GM21723 (cell line): ENCODE measurements around the gene REEP1.
"Not testable (repeated sequence)": the region's sequence is repeated elsewhere in the genome, so short reads cannot be mapped to it uniquely, and the experiment has no call there.

Experiments used
- ATAC-seq: cut with Tn5 transposase; IDR thresholded peaks from one replicate; pipeline ENCODE4 v1.9.1; 2021; ENCODE audit warnings: mild to moderate bottlenecking, moderate library complexity; ENCODE audit not compliant: unreplicated experiment

Gene REEP1

DNA sequence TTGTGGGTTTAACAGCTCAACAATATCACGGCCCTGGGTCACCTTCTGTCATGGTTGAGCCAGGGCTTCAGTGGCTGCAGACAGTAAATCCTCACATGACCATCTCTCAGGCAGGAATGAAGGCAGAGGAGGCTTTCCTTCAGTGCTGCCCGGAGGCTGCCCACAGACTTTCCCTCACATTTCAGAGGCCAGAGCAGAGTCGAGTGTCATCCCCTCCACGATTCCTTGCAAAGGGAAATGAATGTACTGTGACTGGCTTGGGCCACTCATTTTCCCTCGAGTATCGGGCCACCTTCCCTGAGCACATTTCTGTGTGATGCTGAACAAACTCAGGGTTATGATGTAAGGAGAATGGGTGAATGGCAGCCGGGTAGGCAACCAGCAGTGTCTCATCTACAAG is 10.0 kb upstream of the REEP1 start:
- ATAC-seq = no peak

GRCh38 chr2:86345783-86346370 is 8.5 kb upstream of the REEP1 start:
- ATAC-seq = not testable (repeated sequence)

- no peak for ATAC-seq
Observed at GRCh38 chr2:86344404-86344803, 7.0 kb upstream of the REEP1 start.

- ATAC-seq = no peak
Observed at GRCh38 chr2:86342488-86342887, 5.1 kb upstream of the REEP1 start.

DNA sequence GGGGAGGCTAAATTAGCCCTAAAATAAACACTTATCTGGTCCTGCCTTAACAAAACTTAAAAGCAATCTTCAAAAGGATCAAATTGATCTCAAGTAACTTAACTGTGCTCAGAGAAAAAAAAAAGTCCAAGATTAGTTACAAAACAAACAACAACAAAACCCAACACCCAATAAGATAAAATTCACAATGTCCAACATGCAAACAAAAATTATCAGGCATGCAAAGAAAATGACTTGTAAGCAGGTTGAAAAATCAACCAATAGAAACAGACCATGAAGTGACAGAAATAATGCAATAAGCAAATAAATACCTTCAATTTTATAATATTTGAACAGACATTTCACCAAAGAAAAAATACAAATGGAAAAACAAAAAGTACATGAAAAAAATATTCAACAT is 4.0 kb upstream of the REEP1 start:
- ATAC-seq = no peak

DNA sequence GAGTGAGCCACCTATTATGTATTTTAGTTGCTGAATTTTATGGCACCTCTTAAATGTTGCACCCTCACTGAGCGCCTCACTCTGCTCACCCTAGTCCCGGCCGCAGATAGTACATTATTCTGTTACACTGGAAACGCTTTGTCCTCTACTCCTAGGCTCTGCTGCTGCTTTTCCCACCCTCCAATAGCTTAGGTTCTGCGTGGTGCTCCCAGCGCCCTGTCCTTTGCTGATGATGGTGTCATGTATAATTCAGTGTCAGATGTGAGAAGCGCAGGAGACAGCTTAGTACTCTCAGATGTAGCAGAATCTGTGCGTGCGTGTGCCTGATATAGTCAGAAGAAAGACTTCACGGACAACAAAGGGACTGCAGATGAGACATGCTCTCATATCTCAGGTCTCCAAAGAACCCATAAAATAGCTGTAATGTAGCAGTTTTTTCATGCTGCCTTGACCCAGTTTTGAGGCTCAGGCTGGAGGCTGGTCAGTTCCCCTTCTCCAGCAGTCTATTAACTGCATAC is 1.4 kb upstream of the REEP1 start:
- no peak for ATAC-seq

DNA sequence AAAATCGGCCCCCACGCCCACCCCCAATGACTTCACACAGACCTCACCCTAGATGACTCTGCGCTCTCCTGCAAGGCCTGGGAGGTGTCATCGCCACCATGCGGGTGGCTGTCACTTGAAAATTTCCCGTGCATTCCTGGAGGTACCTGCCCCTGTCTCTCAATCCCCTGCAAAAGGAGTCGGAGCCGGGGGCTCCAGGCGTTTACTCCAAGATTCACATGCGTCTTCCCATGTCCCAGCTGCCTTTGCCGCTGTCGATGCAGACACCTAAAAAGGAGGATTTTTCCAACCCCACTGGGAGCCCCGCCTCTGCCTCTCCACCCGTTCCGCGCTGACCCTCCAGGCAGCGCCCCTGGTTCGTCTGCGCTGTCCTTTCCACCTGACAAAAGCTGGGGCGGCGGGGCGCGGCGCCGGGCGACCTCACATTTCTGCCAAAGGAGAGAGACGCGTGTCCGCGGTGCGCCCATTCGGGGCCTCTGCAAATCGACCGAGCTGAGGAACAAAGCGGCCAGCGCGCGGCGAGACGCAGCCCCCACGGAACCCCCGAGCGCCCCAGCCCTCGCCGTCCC is 667 bp downstream of the REEP1 start:
- ATAC-seq = no peak

- ATAC-seq = no peak
Observed at GRCh38 chr2:86335865-86336674, 1.4 kb downstream of the REEP1 start.

DNA sequence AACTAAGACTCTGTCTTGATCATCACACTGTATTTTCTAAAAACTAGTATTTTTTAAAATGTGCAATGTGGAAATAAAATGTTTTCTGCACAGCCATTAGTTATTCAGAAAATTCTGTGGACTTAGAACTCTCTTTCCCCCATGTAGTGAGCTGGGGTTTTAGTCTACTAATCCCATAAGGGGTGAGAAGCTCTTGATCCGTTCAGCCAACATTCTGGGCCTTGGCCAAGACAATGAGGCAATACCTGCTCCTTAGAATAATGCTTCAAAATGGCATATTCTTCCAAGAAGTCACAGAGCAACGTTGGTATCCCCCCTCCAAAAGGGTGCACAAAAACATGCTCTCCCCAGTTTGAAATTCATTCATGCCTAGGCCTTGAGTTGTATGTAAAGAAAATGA is 4.0 kb downstream of the REEP1 start:
- no peak for ATAC-seq

DNA sequence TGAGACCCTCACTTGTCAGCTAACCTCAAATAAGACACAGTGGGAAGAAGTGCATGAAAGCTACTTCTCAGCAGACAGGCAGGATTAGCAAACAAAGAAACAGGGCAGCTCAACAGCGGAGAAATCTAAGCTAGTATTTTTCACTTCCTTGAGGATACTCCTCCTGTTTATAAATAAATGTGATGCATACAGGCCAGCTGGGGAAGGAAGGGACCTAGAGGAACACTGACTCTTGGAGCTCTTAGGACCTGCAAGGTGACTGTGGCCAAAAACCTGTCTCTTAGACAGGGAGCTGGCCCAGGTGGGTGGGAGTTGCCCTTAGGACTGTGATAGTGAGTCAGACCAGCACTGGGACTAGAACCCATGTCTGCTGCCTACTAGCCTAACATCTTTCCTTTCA is 4.8 kb downstream of the REEP1 start:
- ATAC-seq = no peak

DNA sequence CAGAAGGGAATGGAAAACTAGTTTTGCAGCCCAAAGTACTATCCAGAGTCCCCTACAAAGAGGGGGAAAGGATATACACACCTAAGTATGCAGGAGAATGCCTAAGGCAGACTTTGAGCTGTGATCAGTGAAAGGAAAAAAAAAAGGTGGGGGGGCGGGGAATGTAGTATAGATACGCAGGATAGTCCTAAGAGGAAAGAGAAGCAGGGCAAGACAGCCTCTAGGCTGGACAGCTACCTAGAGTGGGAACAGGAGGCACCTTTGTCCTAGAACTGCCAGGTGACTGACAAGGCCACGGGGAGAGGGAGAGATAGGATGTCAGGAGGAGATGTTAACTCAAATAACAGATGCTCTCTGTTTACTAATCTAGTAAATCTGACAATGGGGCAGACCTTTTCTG is 6.0 kb downstream of the REEP1 start:
- ATAC-seq = no peak

GRCh38 chr2:86330001-86330400 is 7.4 kb downstream of the REEP1 start:
- no peak for ATAC-seq

DNA sequence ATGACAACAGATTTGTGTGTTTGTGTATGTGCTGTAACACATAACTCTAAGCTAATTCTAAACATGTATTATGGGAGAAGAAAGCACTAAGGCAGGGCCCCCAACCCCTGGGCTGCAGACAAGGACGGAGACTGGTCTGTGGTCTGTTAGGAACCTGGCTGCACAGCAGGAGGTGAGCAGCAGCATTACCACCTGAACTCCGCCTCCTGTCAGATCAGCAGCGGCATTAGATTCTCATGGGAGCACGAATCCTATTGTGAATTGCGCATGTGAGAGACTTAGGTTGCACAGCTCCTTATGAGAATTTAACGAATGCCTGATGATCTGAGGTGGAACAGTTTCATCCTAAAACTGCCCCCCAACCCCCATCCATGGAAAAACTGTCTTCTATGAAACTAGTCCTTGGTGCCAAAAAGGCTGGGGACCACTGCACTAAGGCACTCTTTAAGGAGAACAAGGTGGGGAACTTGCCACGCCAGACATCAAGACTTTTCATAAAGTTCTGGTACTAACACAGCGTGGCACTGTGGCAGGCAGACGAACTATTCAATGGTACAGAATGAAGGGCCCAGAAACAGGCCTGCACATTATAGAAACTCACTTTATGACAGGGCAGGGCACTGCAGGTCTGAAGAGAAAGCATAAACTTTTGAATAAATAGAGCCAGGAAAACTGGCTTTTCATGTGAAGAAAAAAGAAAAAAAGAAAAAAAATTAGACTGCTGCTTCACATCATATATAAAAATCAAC is 14.0 kb downstream of the REEP1 start:
- no peak for ATAC-seq

DNA sequence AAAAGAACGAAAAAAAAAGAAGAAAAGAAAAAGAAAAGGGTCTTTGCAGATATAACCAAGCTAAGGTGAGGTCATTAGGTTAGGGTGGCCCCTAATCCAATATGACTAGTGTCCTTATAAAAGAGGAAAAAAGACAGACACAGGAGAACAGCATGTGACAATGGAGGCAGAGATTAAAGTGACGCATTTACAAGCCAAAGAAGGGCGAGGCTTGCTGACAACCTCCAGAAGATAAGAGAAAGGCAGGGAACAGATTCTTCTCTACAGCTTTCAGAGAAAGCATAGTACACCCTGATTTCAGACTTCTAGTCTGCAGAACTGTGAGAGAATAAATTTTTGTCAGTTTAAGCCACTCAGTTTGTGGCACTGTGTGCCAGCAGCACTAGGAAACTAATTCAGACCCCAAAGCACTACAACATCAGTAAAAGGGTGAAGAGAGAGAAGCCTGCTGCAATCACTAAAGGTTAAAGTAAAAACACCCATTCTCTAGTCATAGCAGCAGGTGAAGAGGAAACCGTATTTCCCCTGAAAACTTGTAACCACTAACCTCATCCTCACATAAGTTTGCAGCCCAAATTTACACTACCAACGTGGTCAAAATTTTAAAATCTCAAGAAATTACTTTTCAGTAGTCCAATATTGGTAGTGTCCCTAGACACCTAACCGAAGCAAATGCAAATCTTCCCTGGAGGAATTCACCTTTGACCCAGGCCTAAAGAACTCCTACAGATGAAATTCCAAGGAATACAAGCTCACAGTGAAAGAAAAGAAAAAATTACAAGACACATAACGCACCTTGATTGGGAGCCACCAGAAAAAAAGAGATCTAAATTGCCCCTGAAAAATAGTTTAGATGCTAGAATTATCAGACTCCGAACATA is 17.5 kb downstream of the REEP1 start:
- ATAC-seq = no peak

GRCh38 chr2:86315084-86315483 is 22.3 kb downstream of the REEP1 start:
- ATAC-seq = no peak

GRCh38 chr2:86314125-86314524 is 23.3 kb downstream of the REEP1 start:
- ATAC-seq = no peak

DNA sequence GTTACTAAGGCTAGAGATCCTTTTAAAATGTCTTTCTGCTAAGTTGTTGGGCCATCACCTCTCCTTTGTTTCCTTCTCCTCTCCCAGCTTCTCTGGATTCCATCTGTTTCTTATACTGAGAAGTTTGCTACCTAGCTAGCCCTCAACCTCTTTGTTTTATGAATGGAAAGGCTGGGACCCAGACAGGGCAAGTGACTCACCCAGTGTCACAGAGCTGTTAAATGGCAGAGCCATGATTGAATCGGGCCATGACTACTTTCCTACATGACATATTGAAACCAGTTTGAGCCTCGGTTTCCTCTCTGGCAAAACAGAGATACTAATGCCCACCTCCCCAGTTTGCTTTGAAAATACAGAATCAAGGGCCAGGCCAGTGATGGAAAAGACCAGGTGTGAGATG is 24.1 kb downstream of the REEP1 start:
- ATAC-seq = no peak

DNA sequence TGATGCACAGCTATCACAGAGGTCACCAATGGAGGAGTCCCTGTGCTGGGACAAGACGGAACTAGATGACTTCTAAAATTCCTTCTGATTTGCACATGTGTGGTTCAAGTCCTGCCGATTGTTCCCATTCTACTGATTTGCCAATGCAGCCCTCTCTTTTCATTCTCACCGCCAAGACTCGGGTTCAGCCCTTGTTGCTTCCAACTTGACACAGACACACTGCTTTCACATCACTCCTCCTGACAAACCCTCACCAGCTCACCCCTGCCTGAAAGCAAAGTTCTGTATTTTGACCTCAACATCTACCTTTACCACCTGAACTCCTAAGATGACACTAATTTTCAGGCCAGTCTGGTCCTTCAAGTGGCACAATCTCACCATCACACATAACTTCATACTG is 25.5 kb downstream of the REEP1 start:
- no peak for ATAC-seq

GRCh38 chr2:86309966-86310365 is 27.5 kb downstream of the REEP1 start:
- no peak for ATAC-seq

DNA sequence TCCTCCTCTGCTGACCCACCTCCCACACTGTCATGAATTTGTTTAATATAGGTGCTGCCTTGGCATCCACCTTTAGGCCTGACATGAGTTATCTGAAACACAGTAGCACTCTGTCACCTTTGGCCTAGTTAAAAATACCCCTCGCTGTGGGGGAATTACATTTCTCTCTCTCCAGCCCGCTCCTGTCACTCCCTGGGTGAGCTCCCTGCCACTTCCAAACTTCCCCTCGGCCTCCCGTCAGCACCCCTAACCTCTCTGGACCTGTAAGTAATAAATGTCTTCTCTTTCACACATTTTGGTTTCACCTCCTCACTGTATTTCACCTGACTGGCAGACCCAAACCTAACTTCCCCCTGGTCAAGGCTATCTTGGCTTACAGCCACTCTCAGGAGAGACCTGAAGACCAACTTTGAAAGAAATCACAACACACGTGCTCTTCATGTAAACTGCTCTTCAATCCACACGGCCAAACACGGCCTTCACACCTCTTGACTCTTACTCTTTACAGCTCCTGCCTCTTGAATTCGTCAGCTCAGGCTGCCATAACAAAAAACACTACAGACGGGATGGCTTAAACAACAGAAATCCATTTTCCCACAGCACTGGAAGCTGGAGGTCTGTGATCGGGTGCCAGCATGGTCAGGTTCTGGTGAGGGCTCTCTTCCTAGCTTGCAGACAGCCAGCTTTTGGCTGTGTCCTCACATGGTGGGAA is 28.3 kb downstream of the REEP1 start:
- ATAC-seq = no peak
